GM20000 (cell line): ENCODE results near the gene ABI3BP.

ENCODE experiments used
- DNase-seq: peaks from one replicate; pipeline ENCODE4 v3.0.0; 2012; ENCODE audit warnings: low spot score
- CTCF ChIP-seq: IDR thresholded peaks from 2 replicates; pipeline ENCODE4 v1.5.1; 2012; ENCODE audit warnings: mild to moderate bottlenecking, control low read depth; ENCODE audit errors: extremely low read depth, missing control alignments

ABI3BP gene

GRCh38 chr3:100981164-100981911, 11.9 kb downstream of the ABI3BP start:
- TF ChIP-seq CTCF: no peak

GRCh38 chr3:100978011-100978659, 15.1 kb downstream of the ABI3BP start:
- no peak for TF ChIP-seq CTCF
- DNase-seq: no peak

More at GRCh38 chr3:100981164-100981911, 11.9 kb downstream of the ABI3BP start:
- DNase-seq: no peak

GRCh38 chr3:100976611-100977010, 16.6 kb downstream of the ABI3BP start:
- TF ChIP-seq CTCF: no peak
- DNase-seq: no peak

DNA sequence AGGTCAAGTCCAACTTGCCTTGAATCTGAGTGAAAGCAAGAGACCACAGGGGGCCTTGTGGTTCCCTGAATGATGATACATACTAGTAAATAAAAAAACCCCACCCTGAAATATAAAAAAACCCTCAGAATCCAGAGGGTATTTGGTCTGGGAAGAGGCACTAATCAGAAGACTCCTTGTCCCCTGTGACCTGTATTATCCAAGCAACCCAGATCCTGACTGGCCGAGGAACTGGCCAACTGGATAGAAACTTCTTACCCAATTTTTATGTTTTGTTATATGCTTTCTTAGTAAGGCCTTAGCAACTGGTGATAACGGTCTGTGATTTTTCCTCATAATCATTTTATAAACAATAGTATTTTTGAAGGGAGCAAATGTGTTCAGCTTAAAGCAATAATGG, 17.5 kb downstream of the ABI3BP start:
- TF ChIP-seq CTCF: no peak
- DNase-seq: no peak

DNA sequence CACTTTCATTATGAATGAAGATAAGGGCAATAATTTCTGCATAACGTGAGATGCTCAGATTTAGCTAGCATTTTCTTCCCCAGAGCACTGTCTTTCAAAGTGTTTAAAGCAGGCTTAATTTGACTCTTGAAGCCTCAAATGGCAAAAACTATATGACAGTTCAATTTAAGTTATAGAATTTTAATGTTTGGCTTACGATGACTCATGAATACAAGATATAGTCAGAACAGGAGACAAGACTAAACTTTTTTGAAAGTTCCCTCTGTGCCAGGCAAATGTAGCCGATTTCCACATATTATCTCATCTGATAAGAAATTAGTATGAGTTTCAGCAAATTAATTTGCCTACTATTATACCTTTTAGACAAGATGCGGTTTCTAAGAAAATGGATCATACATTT, 19.6 kb downstream of the ABI3BP start:
- DNase-seq: no peak
- TF ChIP-seq CTCF: no peak

- TF ChIP-seq CTCF: no peak
- DNase-seq: no peak
Measured at GRCh38 chr3:100972867-100973266, 20.4 kb downstream of the ABI3BP start.

DNA sequence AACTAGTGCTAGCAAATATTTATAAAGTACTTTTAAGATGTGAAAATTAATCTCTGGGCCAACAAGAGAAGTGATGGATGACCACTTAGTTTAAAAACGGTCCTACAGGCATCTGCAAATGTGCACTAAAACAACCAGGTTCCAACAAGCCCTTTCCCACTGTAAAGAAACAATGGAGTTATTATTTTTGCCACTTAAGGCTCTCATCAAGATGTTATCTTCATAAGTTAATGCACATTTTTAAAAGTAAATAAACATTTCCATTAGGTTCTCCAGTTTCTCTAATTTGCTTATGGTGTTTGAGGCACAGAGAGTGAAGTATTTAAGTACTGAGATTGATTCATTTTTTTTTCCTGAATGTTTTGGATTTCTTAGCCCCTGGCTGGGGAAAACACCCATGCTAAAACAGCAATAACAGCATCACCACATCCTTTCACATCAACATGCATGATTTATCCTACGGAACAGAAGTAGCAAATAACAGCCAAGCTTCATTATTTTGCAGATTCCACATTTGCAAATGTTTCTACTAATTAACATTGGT, 20.8 kb downstream of the ABI3BP start:
- no peak for TF ChIP-seq CTCF
- no peak for DNase-seq
